ENCODE results near the gene MAU2.

The MAU2 gene

DNA sequence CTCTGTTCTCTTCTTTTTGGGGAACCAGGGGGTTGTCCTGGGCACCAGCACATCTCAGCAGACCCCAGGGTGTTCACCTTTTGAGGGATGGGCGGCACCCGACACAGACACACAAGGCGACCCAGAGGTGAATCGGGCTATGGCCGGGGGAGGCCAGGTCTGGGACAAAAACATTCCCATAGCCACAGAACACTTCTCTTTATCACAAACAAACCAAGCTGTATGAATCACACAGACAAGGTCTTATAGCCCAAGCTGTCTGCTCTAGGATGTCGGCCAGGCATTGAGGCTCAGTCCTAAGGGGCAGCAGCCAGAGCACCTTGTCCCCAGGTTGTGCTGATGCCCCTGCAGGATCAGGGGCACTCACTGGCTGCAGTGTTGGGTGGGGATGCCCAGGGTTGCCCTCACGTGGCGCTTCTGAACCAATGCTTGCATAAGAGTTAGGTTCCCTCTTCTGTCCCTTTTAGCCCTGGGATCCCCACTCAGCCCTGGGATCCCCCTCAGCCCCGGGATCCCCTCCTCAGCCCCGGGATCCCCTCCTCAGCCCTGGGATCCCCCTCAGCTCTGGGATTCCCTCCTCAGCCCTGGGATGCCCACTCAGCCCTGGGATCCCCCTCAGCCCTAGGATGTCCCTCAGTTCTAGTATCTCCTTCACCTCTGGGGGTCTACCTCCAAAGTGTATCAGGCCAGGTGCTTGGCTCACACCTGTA lies 26.9 kb downstream of the MAU2 start:
- TF ChIP-seq, protein P1, sequence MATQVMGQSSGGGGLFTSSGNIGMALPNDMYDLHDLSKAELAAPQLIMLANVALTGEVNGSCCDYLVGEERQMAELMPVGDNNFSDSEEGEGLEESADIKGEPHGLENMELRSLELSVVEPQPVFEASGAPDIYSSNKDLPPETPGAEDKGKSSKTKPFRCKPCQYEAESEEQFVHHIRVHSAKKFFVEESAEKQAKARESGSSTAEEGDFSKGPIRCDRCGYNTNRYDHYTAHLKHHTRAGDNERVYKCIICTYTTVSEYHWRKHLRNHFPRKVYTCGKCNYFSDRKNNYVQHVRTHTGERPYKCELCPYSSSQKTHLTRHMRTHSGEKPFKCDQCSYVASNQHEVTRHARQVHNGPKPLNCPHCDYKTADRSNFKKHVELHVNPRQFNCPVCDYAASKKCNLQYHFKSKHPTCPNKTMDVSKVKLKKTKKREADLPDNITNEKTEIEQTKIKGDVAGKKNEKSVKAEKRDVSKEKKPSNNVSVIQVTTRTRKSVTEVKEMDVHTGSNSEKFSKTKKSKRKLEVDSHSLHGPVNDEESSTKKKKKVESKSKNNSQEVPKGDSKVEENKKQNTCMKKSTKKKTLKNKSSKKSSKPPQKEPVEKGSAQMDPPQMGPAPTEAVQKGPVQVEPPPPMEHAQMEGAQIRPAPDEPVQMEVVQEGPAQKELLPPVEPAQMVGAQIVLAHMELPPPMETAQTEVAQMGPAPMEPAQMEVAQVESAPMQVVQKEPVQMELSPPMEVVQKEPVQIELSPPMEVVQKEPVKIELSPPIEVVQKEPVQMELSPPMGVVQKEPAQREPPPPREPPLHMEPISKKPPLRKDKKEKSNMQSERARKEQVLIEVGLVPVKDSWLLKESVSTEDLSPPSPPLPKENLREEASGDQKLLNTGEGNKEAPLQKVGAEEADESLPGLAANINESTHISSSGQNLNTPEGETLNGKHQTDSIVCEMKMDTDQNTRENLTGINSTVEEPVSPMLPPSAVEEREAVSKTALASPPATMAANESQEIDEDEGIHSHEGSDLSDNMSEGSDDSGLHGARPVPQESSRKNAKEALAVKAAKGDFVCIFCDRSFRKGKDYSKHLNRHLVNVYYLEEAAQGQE (IDR thresholded peaks at IDR 0.05; ENCODE audit: low read depth) = no peak
- TF ChIP-seq EGR1 (IDR thresholded peaks at IDR 0.05) = no peak
- no peak for TF ChIP-seq YY1 (IDR thresholded peaks at IDR 0.05; ENCODE audit: low read depth)
- no peak for TF ChIP-seq RAD21 (IDR thresholded peaks at IDR 0.05; ENCODE audit: low read depth)
- TF ChIP-seq, protein P2, sequence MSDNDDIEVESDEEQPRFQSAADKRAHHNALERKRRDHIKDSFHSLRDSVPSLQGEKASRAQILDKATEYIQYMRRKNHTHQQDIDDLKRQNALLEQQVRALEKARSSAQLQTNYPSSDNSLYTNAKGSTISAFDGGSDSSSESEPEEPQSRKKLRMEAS (IDR thresholded peaks at IDR 0.05) = no peak
- no peak for TF ChIP-seq NFIC (IDR thresholded peaks at IDR 0.05)
- no peak for TF ChIP-seq CREB1 (IDR thresholded peaks at IDR 0.05; ENCODE audit: low read depth)
- no peak for TF ChIP-seq ZBTB7A (IDR thresholded peaks at IDR 0.05; ENCODE audit: low read depth)
- no peak for TF ChIP-seq EP300 (IDR thresholded peaks at IDR 0.05; ENCODE audit: borderline replicate concordance)
- TF ChIP-seq TAF1 (IDR thresholded peaks at IDR 0.05; ENCODE audit: low read depth) = no peak
- TF ChIP-seq, protein P3, sequence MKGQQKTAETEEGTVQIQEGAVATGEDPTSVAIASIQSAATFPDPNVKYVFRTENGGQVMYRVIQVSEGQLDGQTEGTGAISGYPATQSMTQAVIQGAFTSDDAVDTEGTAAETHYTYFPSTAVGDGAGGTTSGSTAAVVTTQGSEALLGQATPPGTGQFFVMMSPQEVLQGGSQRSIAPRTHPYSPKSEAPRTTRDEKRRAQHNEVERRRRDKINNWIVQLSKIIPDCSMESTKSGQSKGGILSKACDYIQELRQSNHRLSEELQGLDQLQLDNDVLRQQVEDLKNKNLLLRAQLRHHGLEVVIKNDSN (IDR thresholded peaks at IDR 0.05) = no peak
- no peak for TF ChIP-seq FOXM1 (IDR thresholded peaks at IDR 0.05; ENCODE audit: borderline replicate concordance, low read depth)
- TF ChIP-seq TCF12 (IDR thresholded peaks at IDR 0.05; ENCODE audit: low read depth) = no peak
- no peak for TF ChIP-seq TEAD4 (IDR thresholded peaks at IDR 0.05)
- no peak for TF ChIP-seq CEBPB (IDR thresholded peaks at IDR 0.05)

DNA sequence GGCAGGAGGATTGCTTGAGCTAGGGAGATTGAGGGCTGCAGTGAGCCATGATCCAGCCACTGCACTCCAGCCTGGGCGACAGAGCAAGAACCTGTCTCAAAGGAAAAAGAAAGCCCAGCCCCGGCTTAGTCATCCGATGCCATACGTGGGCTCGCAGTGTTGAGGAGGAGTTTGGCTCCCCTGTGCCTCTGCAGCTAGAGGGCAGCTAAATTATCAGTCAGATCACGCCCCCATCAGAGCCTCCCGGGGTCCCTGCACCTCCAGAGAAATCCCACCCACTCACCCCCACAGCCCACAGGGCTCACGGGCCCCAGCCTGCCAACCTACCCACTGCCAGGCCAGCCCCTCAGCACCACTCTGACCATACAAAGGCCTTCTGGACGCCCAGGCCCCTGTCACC lies 27.6 kb downstream of the MAU2 start:
- TF ChIP-seq EP300 (IDR thresholded peaks at IDR 0.05; ENCODE audit: borderline replicate concordance) = no peak
- no peak for TF ChIP-seq RAD21 (IDR thresholded peaks at IDR 0.05; ENCODE audit: low read depth)
- TF ChIP-seq FOXM1 (IDR thresholded peaks at IDR 0.05; ENCODE audit: borderline replicate concordance, low read depth) = no peak
- TF ChIP-seq TCF12 (IDR thresholded peaks at IDR 0.05; ENCODE audit: low read depth) = no peak
- TF ChIP-seq, protein P2 (IDR thresholded peaks at IDR 0.05) = no peak
- TF ChIP-seq CEBPB (IDR thresholded peaks at IDR 0.05) = no peak
- TF ChIP-seq CREB1 (IDR thresholded peaks at IDR 0.05; ENCODE audit: low read depth) = no peak
- no peak for TF ChIP-seq NFIC (IDR thresholded peaks at IDR 0.05)
- TF ChIP-seq YY1 (IDR thresholded peaks at IDR 0.05; ENCODE audit: low read depth) = no peak
- TF ChIP-seq TEAD4 (IDR thresholded peaks at IDR 0.05) = no peak
- TF ChIP-seq, protein P3 (IDR thresholded peaks at IDR 0.05) = no peak
- no peak for TF ChIP-seq ZBTB7A (IDR thresholded peaks at IDR 0.05; ENCODE audit: low read depth)
- TF ChIP-seq, protein P1 (IDR thresholded peaks at IDR 0.05; ENCODE audit: low read depth) = no peak
- no peak for TF ChIP-seq EGR1 (IDR thresholded peaks at IDR 0.05)
- TF ChIP-seq TAF1 (IDR thresholded peaks at IDR 0.05; ENCODE audit: low read depth) = no peak

DNA sequence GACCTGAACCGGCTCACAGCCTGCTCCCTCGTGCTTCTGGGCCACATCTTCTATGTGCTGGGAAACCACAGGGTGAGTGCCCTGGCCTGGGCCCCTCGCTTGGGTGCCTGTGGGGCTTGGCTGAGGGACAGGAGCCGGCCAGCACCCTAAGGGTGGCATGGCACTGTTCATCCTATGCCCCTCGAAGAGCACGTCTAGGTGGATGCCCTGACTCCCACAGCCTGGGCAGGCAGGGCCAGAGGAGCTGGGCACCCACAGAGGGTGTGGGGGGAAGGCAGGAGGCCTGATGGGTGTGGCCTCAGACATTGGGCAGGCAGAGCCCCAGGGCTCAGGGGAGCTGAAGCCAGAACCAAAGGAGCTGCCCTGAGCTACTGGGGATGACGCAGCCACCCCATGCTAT lies 28.7 kb downstream of the MAU2 start:
- no peak for TF ChIP-seq TEAD4 (IDR thresholded peaks at IDR 0.05)
- no peak for TF ChIP-seq NFIC (IDR thresholded peaks at IDR 0.05)

GRCh38 chr19:19352823-19353222 lies 32.2 kb downstream of the MAU2 start:
- TF ChIP-seq, protein P3 (IDR thresholded peaks at IDR 0.05) = no peak
- TF ChIP-seq, protein P2 (IDR thresholded peaks at IDR 0.05) = no peak
- no peak for TF ChIP-seq TCF12 (IDR thresholded peaks at IDR 0.05; ENCODE audit: low read depth)
- no peak for TF ChIP-seq EGR1 (IDR thresholded peaks at IDR 0.05)
- TF ChIP-seq, protein P1 (IDR thresholded peaks at IDR 0.05; ENCODE audit: low read depth) = no peak
- TF ChIP-seq TAF1 (IDR thresholded peaks at IDR 0.05; ENCODE audit: low read depth) = no peak

Data from Ishikawa (cell line).